GM12878 (cell line): ENCODE data around the gene ANGEL2. TPM values are rescaled to one million over a fixed set of nuclear protein-coding genes. Genes with fewer than 3 reads are reported as not detected.
A peak's percentile ranks its signal among the peaks of the same experiment; 100 is the strongest.

Experiments
- ATAC-seq: fragments of 200-7000 bp; cut with Tn5 transposase; 3 replicates; pipeline ENCODE4 v1.9.1; 2020; ENCODE audit warnings: mild to moderate bottlenecking, moderate library complexity
- BruUV-seq: library from RNA; stranded (reverse); fragments of 400-500 nt; replicated peaks from 2 replicates; lab custom pipeline; 2021; lab: Mats Ljungman, UMichigan
- CTCF ChIA-PET: fragments of 300-600 bp; sonication (Branson Sonifier 250); formaldehyde crosslinking; extraction: SDS; loops from one replicate; lab custom pipeline; 2021; ENCODE audit warnings: inconsistent platforms; lab: Yijun Ruan, JAX
- POLR2A ChIA-PET: fragments of 350-600 bp; formaldehyde crosslinking; extraction: SDS; loops from one replicate; lab custom pipeline; 2021; ENCODE audit warnings: inconsistent platforms; lab: Charles Lee
- RAD21 ChIA-PET: fragments of 300-600 bp; sonication (Branson Sonifier 250); formaldehyde crosslinking; loops from one replicate; lab custom pipeline; 2023; ENCODE audit warnings: antibody characterized with exemption; ENCODE audit not compliant: unreplicated experiment; lab: Charles Lee
- SMC1A ChIA-PET: fragments of 300-600 bp; sonication (Branson Sonifier 250); formaldehyde crosslinking; loops from one replicate; lab custom pipeline; 2023; ENCODE audit not compliant: unreplicated experiment, uncharacterized antibody; lab: Charles Lee
- DNase-seq: peaks from one replicate; pipeline ENCODE4 v3.0.0-alpha.2; 2011; ENCODE audit warnings: low read depth, low spot score
- FAIRE-seq: peaks from 3 replicates; lab custom pipeline; 2011; peaks lifted over from hg19 to GRCh38; lab: Jason Lieb, UNC
- H2AFZ ChIP-seq: 2 replicates; pipeline ENCODE4 v1.6.0; 2011; ENCODE audit warnings: low read depth, low read length, control low read depth; ENCODE audit not compliant: control insufficient read depth
- H3K27ac ChIP-seq: 2 replicates; pipeline ENCODE4 v1.5.1; 2011; ENCODE audit warnings: control low read depth; ENCODE audit not compliant: control insufficient read depth, insufficient read depth
- H3K27me3 ChIP-seq, 2 experiments: replicated peaks in 1 of 2; 2 replicates each; pipeline versions ENCODE4 v1.6.0 to v1.6.1; 2011; ENCODE audit warnings: low read length in 1 of 2; ENCODE audit not compliant: control insufficient read depth in 2 of 2, insufficient read depth in 2 of 2
- H3K36me3 ChIP-seq, 2 experiments: 2 replicates each; pipeline ENCODE4 v1.5.1; 2011; ENCODE audit warnings: low read length in 1 of 2; ENCODE audit not compliant: control insufficient read depth in 2 of 2, insufficient read depth in 2 of 2
- H3K4me1 ChIP-seq: 2 replicates; pipeline ENCODE4 v1.6.1; 2011; ENCODE audit warnings: mild to moderate bottlenecking, low read length, moderate library complexity, mixed read lengths; ENCODE audit not compliant: control insufficient read depth, insufficient read depth
- H3K4me2 ChIP-seq: 2 replicates; pipeline ENCODE4 v1.6.0; 2011; ENCODE audit warnings: control low read depth; ENCODE audit not compliant: control insufficient read depth, insufficient read depth
- H3K4me3 ChIP-seq: fragments of 200-600 bp; sonication (generic); 2 replicates; pipeline ENCODE4 v1.5.1; 2016
- H3K79me2 ChIP-seq: 2 replicates; pipeline ENCODE4 v1.6.0; 2011; ENCODE audit warnings: low read length; ENCODE audit not compliant: control insufficient read depth, insufficient read depth
- H3K9ac ChIP-seq: 2 replicates; pipeline ENCODE4 v1.8.0; 2011; ENCODE audit warnings: low read length, control low read depth, mixed read lengths; ENCODE audit not compliant: control insufficient read depth, insufficient read depth
- H3K9me3 ChIP-seq: replicated peaks from 3 replicates; pipeline ENCODE4 v1.5.1; 2011; ENCODE audit warnings: mild to moderate bottlenecking, low read length; ENCODE audit not compliant: control insufficient read depth, insufficient read depth
- H4K20me1 ChIP-seq: 2 replicates; pipeline ENCODE4 v1.6.0; 2011; ENCODE audit not compliant: control insufficient read depth, insufficient read depth
- GATAD2B ChIP-seq: fragments of 450-650 bp; conservative IDR thresholded peaks from 2 replicates; pipeline ENCODE4 v1.6.1; 2017; ENCODE audit warnings: low read depth, mild to moderate bottlenecking, moderate library complexity
- SREBF1 ChIP-seq: IDR thresholded peaks from 2 replicates; pipeline ENCODE4 v1.6.1; 2012; ENCODE audit warnings: mild to moderate bottlenecking, low read length
- WRNIP1 ChIP-seq: IDR thresholded peaks from 2 replicates; pipeline ENCODE4 v1.6.1; 2011; ENCODE audit warnings: low read depth, low read length, improper control_type of control experiment, borderline replicate concordance
- ZNF207 ChIP-seq: fragments of 450-650 bp; IDR thresholded peaks from 2 replicates; pipeline ENCODE4 v1.6.1; 2014; ENCODE audit warnings: antibody characterized with exemption, mild to moderate bottlenecking, borderline replicate concordance
- WGBS: methylation state at CpG from one replicate; pipeline ENCODE4 v1.1.6; 2016; ENCODE audit warnings: low lambda C conversion rate; ENCODE audit not compliant: insufficient replicate concordance, insufficient coverage; ENCODE audit errors: missing lambda C conversion rate; 5-methylcytosine and 5-hydroxymethylcytosine counted together
- in situ Hi-C: fragments of 300-500 bp; cut with MboI; formaldehyde crosslinking; loops from 9 replicates; pipeline ENCODE4 v1.14.3; 2018; ENCODE audit warnings: mixed read lengths
- intact Hi-C: fragments of 100-400 bp; cut with micrococcal nuclease; formaldehyde crosslinking; loops from one replicate; pipeline ENCODE4 v1.14.2; 2022; ENCODE audit not compliant: unreplicated experiment
- polyA plus RNA-seq, 11 experiments: library from polyadenylated mRNA; depleted of rRNA in 4 of 11; unstranded in 6 of 11; stranded (reverse) in 5 of 11; fragments of >200 nt; fragmentation: Nextera tagmentation in 4 of 11; fragmentation: Illumina TruSeq in 1 of 11; extraction: Ambion mirVana in 4 of 11; extraction: Trizol in 1 of 11; gene quantifications; 1 replicate in 1 of 11; 2 replicates in 10 of 11; pipeline versions ENCODE4 v1.2.1 to v1.2.3, GENCODE V29; 2011 to 2016; ENCODE audit warnings: inconsistent platforms in 2 of 11, missing spikeins in 2 of 11, low read depth in 1 of 11
- total RNA-seq, 4 experiments: library from RNA; depleted of rRNA in 3 of 4; stranded (reverse); fragments of >200 nt in 3 of 4; fragmentation: Illumina TruSeq in 1 of 4; extraction: Trizol in 1 of 4; gene quantifications; 2 replicates each; pipeline versions ENCODE4 v1.2.1 to v1.2.3, GENCODE V29; 2013 to 2021
- TF ChIP-seq, protein P1 (sequence below): fragments of 450-650 bp; formaldehyde crosslinking; IDR thresholded peaks from 2 replicates; pipeline ENCODE4 v1.4.0; 2022; ENCODE audit warnings: mild to moderate bottlenecking, moderate library complexity

Gene ANGEL2
- total and polyA plus RNA-seq, 10 of the 15 experiments (the other 5 are each of a cell fraction or from before 2014, with no cell fraction given), result 6.3 to 53.9 (median 30.7) TPM

DNA sequence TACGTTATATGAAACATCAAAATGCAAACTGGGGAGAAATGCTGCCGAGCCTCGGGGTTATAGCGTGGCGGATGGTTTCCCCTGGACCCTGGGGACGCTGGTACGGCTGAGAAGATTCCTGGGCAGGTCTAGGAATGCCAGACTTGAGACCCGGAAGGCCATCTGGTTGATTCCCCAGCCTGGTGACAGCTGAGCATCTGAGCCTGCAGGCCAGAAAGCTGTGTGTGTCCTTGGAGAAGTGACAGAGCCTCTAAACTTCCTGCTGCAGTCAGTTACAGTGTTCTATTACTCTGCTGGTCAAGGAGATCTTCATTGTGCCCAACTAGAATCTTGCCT, 63.1 kb downstream of the ANGEL2 start:
- ATAC-seq (no peak), FAIRE-seq (no peak)
- WGBS, result 88% methylated on average over 8 of the region's 8 CpGs
- SMC1A ChIA-PET, result interaction anchor here (0.8 to 6.1 kb wide), 10 partner anchors 13 to 133 kb away, joined by 3 to 75 read pairs (median 9); no protein-coding TSS in a partner anchor
- POLR2A ChIA-PET, result interaction anchor here (0.6 to 7.4 kb wide), 14 partner anchors 12 to 161 kb away, joined by 3 to 55 read pairs (median 5); partner anchors contain the start of genes FLVCR1, NSL1 and TATDN3
- Histone ChIP-seq H3K27me3 (no peaks in the 10 kb centered on the region), H3K4me3 (peak overlapping the region; percentile 95), H4K20me1 (no peaks in the 10 kb centered on the region), H3K4me1 (peaks cover 46% of the 10 kb centered on the region), H3K36me3 (peaks cover 0 to 5% of the 10 kb centered on the region in 2 experiments; a peak in 1 of 4 replicates), H3K4me2 (peak overlapping the region; percentile 64)
- BruUV-seq, result no TSS peak
- CTCF ChIA-PET, result interaction anchor here (0.8 to 2.6 kb wide), 9 partner anchors 16 to 497 kb away, joined by 3 to 17 read pairs (median 4); no protein-coding TSS in a partner anchor
- TF ChIP-seq WRNIP1, result 0 out of 2 replicates have a peak, but pooled peaks have one; percentile 53
- TF ChIP-seq, protein P1, sequence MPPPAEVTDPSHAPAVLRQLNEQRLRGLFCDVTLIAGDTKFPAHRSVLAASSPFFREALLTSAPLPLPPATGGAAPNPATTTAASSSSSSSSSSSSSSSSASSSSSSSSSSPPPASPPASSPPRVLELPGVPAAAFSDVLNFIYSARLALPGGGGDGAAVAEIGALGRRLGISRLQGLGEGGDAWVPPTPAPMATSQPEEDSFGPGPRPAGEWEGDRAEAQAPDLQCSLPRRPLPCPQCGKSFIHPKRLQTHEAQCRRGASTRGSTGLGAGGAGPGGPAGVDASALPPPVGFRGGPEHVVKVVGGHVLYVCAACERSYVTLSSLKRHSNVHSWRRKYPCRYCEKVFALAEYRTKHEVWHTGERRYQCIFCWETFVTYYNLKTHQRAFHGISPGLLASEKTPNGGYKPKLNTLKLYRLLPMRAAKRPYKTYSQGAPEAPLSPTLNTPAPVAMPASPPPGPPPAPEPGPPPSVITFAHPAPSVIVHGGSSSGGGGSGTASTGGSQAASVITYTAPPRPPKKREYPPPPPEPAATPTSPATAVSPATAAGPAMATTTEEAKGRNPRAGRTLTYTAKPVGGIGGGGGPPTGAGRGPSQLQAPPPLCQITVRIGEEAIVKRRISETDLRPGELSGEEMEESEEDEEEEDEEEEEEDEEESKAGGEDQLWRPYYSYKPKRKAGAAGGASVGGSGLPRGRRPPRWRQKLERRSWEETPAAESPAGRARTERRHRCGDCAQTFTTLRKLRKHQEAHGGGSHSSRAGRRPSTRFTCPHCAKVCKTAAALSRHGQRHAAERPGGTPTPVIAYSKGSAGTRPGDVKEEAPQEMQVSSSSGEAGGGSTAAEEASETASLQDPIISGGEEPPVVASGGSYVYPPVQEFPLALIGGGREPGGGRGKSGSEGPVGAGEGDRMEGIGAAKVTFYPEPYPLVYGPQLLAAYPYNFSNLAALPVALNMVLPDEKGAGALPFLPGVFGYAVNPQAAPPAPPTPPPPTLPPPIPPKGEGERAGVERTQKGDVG (CRISPR knock-in tag), result 0 out of 2 replicates have a peak, but pooled peaks have one; percentile 48
- peak; percentile 14; the same call in 1 of the 2 replicates for TF ChIP-seq GATAD2B
- TF ChIP-seq SREBF1, result no peak
- no peak for TF ChIP-seq ZNF207
- TF ChIP-seq, all 136 proteins: peak for 3
- peak overlapping the region; percentile 77 for H3K9ac ChIP-seq
- H2AFZ ChIP-seq, result no peak overlapping the region; the same call in 1 of the 2 replicates
- peak overlapping the region; percentile 92 for H3K27ac ChIP-seq
- RAD21 ChIA-PET, result interaction anchor here (1.0 to 3.6 kb wide), 8 partner anchors 14 to 133 kb away, joined by 3 to 17 read pairs (median 4); no protein-coding TSS in a partner anchor
- intact Hi-C loops, result loop anchor here (5.0 kb wide), 2 partner anchors 45 to 340 kb away; no protein-coding TSS in a partner anchor
- H3K79me2 ChIP-seq, result peaks cover 69% of the 10 kb centered on the region
- no peak for DNase-seq
- no peaks in the 10 kb centered on the region for H3K9me3 ChIP-seq
- in situ Hi-C loops, result no loop called here
